HEK293 (cell line): ENCODE results near the gene DDX47.
A peak's percentile ranks its signal among the peaks of the same experiment; 100 is the strongest.

Source experiments
- BCL11A ChIP-seq: fragments of 450-650 bp; formaldehyde crosslinking; IDR thresholded peaks from 2 replicates; pipeline ENCODE4 v1.5.1; 2016; ENCODE audit warnings: low read depth, missing biosample characterization, missing genetic modification characterization
- FEZF1 ChIP-seq: fragments of 450-650 bp; formaldehyde crosslinking; IDR thresholded peaks from 2 replicates; pipeline ENCODE4 v1.5.1; 2016; ENCODE audit warnings: missing biosample characterization, missing genetic modification characterization
- KLF16 ChIP-seq: fragments of 450-650 bp; formaldehyde crosslinking; IDR thresholded peaks from 2 replicates; pipeline ENCODE4 v1.5.1; 2017; ENCODE audit warnings: missing biosample characterization, missing genetic modification characterization
- KLF8 ChIP-seq: fragments of 450-650 bp; formaldehyde crosslinking; IDR thresholded peaks from 2 replicates; pipeline ENCODE4 v1.5.1; 2016; ENCODE audit warnings: missing biosample characterization, missing genetic modification characterization
- MEIS1 ChIP-seq: sonication (generic); formaldehyde crosslinking; IDR thresholded peaks from 2 replicates; pipeline ENCODE4 v1.8.1; 2022; ENCODE audit warnings: missing genetic modification reagents, mild to moderate bottlenecking, borderline replicate concordance
- MZF1 ChIP-seq: fragments of 450-650 bp; formaldehyde crosslinking; IDR thresholded peaks from 2 replicates; pipeline ENCODE4 v1.5.1; 2017; ENCODE audit warnings: missing biosample characterization, missing genetic modification characterization, borderline replicate concordance
- OSR2 ChIP-seq: fragments of 450-650 bp; formaldehyde crosslinking; IDR thresholded peaks from 2 replicates; pipeline ENCODE4 v1.5.1; 2016; ENCODE audit warnings: missing biosample characterization, missing genetic modification characterization
- REPIN1 ChIP-seq: fragments of 450-650 bp; formaldehyde crosslinking; IDR thresholded peaks from 2 replicates; pipeline ENCODE4 v1.5.1; 2017; ENCODE audit warnings: missing biosample characterization, missing genetic modification characterization, low read depth
- SP7 ChIP-seq: fragments of 450-650 bp; formaldehyde crosslinking; IDR thresholded peaks from 2 replicates; pipeline ENCODE4 v1.5.1; 2016; ENCODE audit warnings: missing biosample characterization, missing genetic modification characterization
- ZBTB21 ChIP-seq: fragments of 450-650 bp; formaldehyde crosslinking; IDR thresholded peaks from 2 replicates; pipeline ENCODE4 v1.5.1; 2017; ENCODE audit warnings: missing biosample characterization, missing genetic modification characterization
- ZBTB48 ChIP-seq: fragments of 450-650 bp; formaldehyde crosslinking; IDR thresholded peaks from 2 replicates; pipeline ENCODE4 v1.5.1; 2016; ENCODE audit warnings: missing biosample characterization, missing genetic modification characterization
- ZNF560 ChIP-seq: fragments of 450-650 bp; formaldehyde crosslinking; IDR thresholded peaks from 2 replicates; pipeline ENCODE4 v1.5.1; 2017; ENCODE audit warnings: missing biosample characterization, missing genetic modification characterization, borderline replicate concordance
- ZNF561 ChIP-seq: fragments of 450-650 bp; IDR thresholded peaks from 2 replicates; pipeline ENCODE4 v1.5.1; 2018; ENCODE audit warnings: missing biosample characterization, missing genetic modification characterization, borderline replicate concordance
- ZNF596 ChIP-seq: fragments of 450-650 bp; IDR thresholded peaks from 2 replicates; pipeline ENCODE4 v1.5.0; 2018; ENCODE audit warnings: missing biosample characterization, mild to moderate bottlenecking, missing genetic modification characterization, moderate library complexity
- ZNF600 ChIP-seq: fragments of 450-650 bp; formaldehyde crosslinking; IDR thresholded peaks from 2 replicates; pipeline ENCODE4 v1.5.1; 2016; ENCODE audit warnings: missing biosample characterization, missing genetic modification characterization
- ZNF658 ChIP-seq: fragments of 450-650 bp; formaldehyde crosslinking; IDR thresholded peaks from 2 replicates; pipeline ENCODE4; 2016; ENCODE audit warnings: missing biosample characterization, missing genetic modification characterization
- ZXDB ChIP-seq: fragments of 450-650 bp; formaldehyde crosslinking; IDR thresholded peaks from 2 replicates; pipeline ENCODE4 v1.5.1; 2016; ENCODE audit warnings: missing biosample characterization, missing genetic modification characterization
- TF ChIP-seq, protein P1 (sequence below): fragments of 450-650 bp; formaldehyde crosslinking; IDR thresholded peaks from 2 replicates; pipeline ENCODE4 v1.5.1; 2016; ENCODE audit warnings: missing biosample characterization, missing genetic modification characterization
- TF ChIP-seq, protein P2 (sequence below): fragments of 450-650 bp; formaldehyde crosslinking; IDR thresholded peaks from 2 replicates; pipeline ENCODE4 v1.5.1; 2016; ENCODE audit warnings: missing biosample characterization, missing genetic modification characterization
- TF ChIP-seq, protein P3 (sequence below): fragments of 450-650 bp; formaldehyde crosslinking; IDR thresholded peaks from 2 replicates; pipeline ENCODE4 v1.5.1; 2016; ENCODE audit warnings: missing biosample characterization, missing genetic modification characterization
- TF ChIP-seq, protein P4 (sequence below): fragments of 450-650 bp; formaldehyde crosslinking; IDR thresholded peaks from 2 replicates; pipeline ENCODE4 v1.5.1; 2016; ENCODE audit warnings: missing biosample characterization, missing genetic modification characterization
- TF ChIP-seq, protein P5 (sequence below): fragments of 450-650 bp; formaldehyde crosslinking; IDR thresholded peaks from 2 replicates; pipeline ENCODE4 v1.5.1; 2017; ENCODE audit warnings: missing biosample characterization, missing genetic modification characterization
- TF ChIP-seq, protein P6 (sequence below): fragments of 450-650 bp; formaldehyde crosslinking; conservative IDR thresholded peaks from 2 replicates; pipeline ENCODE4 v1.5.1; 2016; ENCODE audit warnings: low read depth, missing biosample characterization, missing genetic modification characterization
- TF ChIP-seq, protein P7 (sequence below): fragments of 450-650 bp; formaldehyde crosslinking; IDR thresholded peaks from 2 replicates; pipeline ENCODE4 v1.5.1; 2016; ENCODE audit warnings: missing biosample characterization, missing genetic modification characterization

DDX47 gene

DNA sequence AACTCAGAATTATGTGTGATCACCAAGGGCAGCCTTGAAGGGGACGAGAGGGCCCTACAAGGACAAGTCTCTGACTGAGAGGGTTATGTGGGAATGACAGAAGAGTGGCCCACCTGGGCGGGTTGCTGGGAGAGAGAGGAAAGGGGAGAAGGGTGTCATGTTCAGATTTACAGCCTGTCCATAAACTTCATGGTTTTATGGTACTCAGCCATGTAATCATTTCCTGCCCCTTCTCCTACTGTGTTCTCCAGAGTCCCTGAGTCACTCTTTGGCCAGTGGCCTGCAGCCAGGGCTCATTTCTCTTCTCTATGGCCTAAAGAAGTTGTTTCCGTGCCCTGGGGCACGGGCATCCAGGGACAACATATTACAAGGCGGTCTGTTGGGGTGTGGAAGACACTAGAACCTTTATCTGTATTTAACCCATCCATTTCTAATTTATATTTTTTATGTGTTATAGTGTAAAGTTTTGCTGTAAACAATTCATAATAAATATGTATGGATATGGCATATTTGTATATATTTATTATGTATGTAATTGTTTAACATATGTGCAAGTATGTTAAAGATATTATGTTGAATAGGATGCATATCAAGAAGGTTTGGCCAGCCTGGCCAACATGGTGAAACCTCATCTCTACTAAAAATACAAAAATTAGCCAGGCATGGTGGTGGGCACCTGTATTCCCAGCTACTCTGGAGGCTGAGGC is 26.9 kb downstream of the DDX47 start (continued):
- TF ChIP-seq OSR2 (tag by site-specific recombination) (peak; percentile 100), ZNF560 (tag by site-specific recombination) (no peak), KLF16 (tag by site-specific recombination) (peak; percentile 81), FEZF1 (tag by site-specific recombination) (peak; percentile 93), BCL11A (tag by site-specific recombination) (peak; percentile 82; the same call in 1 of the 2 replicates), ZBTB48 (tag by site-specific recombination) (peak; percentile 90), ZNF561 (tag by site-specific recombination) (peak; percentile 83), KLF8 (peak; percentile 74; the same call in 1 of the 2 replicates), REPIN1 (tag by site-specific recombination) (no peak), ZNF596 (tag by site-specific recombination) (peak; percentile 75; the same call in 1 of the 2 replicates), MEIS1 (CRISPR knock-in tag) (peak; percentile 76; the same call in 1 of the 2 replicates), MZF1 (tag by site-specific recombination) (peak; percentile 87; the same call in 1 of the 2 replicates), ZNF658 (tag by site-specific recombination) (no peak), ZBTB21 (tag by site-specific recombination) (peak; percentile 70; the same call in 1 of the 2 replicates), ZXDB (peak; percentile 99), ZNF600 (tag by site-specific recombination) (peak; percentile 48; the same call in 1 of the 2 replicates), SP7 (tag by site-specific recombination) (peak; percentile 99)
- TF ChIP-seq, protein P1, sequence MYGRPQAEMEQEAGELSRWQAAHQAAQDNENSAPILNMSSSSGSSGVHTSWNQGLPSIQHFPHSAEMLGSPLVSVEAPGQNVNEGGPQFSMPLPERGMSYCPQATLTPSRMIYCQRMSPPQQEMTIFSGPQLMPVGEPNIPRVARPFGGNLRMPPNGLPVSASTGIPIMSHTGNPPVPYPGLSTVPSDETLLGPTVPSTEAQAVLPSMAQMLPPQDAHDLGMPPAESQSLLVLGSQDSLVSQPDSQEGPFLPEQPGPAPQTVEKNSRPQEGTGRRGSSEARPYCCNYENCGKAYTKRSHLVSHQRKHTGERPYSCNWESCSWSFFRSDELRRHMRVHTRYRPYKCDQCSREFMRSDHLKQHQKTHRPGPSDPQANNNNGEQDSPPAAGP, result peak; percentile 97
- TF ChIP-seq, protein P2, sequence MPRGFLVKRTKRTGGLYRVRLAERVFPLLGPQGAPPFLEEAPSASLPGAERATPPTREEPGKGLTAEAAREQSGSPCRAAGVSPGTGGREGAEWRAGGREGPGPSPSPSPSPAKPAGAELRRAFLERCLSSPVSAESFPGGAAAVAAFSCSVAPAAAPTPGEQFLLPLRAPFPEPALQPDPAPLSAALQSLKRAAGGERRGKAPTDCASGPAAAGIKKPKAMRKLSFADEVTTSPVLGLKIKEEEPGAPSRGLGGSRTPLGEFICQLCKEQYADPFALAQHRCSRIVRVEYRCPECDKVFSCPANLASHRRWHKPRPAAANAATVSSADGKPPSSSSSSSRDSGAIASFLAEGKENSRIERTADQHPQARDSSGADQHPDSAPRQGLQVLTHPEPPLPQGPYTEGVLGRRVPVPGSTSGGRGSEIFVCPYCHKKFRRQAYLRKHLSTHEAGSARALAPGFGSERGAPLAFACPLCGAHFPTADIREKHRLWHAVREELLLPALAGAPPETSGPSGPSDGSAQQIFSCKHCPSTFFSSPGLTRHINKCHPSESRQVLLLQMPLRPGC (tag by site-specific recombination), result peak; percentile 94
- TF ChIP-seq, protein P3, sequence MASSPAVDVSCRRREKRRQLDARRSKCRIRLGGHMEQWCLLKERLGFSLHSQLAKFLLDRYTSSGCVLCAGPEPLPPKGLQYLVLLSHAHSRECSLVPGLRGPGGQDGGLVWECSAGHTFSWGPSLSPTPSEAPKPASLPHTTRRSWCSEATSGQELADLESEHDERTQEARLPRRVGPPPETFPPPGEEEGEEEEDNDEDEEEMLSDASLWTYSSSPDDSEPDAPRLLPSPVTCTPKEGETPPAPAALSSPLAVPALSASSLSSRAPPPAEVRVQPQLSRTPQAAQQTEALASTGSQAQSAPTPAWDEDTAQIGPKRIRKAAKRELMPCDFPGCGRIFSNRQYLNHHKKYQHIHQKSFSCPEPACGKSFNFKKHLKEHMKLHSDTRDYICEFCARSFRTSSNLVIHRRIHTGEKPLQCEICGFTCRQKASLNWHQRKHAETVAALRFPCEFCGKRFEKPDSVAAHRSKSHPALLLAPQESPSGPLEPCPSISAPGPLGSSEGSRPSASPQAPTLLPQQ, result peak; percentile 86
- TF ChIP-seq, protein P4, sequence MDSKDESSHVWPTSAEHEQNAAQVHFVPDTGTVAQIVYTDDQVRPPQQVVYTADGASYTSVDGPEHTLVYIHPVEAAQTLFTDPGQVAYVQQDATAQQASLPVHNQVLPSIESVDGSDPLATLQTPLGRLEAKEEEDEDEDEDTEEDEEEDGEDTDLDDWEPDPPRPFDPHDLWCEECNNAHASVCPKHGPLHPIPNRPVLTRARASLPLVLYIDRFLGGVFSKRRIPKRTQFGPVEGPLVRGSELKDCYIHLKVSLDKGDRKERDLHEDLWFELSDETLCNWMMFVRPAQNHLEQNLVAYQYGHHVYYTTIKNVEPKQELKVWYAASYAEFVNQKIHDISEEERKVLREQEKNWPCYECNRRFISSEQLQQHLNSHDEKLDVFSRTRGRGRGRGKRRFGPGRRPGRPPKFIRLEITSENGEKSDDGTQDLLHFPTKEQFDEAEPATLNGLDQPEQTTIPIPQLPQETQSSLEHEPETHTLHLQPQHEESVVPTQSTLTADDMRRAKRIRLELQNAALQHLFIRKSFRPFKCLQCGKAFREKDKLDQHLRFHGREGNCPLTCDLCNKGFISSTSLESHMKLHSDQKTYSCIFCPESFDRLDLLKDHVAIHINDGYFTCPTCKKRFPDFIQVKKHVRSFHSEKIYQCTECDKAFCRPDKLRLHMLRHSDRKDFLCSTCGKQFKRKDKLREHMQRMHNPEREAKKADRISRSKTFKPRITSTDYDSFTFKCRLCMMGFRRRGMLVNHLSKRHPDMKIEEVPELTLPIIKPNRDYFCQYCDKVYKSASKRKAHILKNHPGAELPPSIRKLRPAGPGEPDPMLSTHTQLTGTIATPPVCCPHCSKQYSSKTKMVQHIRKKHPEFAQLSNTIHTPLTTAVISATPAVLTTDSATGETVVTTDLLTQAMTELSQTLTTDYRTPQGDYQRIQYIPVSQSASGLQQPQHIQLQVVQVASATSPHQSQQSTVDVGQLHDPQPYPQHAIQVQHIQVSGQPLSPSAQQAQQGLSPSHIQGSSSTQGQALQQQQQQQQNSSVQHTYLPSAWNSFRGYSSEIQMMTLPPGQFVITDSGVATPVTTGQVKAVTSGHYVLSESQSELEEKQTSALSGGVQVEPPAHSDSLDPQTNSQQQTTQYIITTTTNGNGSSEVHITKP, result peak; percentile 63
- TF ChIP-seq, protein P5, sequence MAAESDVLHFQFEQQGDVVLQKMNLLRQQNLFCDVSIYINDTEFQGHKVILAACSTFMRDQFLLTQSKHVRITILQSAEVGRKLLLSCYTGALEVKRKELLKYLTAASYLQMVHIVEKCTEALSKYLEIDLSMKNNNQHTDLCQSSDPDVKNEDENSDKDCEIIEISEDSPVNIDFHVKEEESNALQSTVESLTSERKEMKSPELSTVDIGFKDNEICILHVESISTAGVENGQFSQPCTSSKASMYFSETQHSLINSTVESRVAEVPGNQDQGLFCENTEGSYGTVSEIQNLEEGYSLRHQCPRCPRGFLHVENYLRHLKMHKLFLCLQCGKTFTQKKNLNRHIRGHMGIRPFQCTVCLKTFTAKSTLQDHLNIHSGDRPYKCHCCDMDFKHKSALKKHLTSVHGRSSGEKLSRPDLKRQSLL (tag by site-specific recombination), result peak; percentile 66
- TF ChIP-seq, protein P6, sequence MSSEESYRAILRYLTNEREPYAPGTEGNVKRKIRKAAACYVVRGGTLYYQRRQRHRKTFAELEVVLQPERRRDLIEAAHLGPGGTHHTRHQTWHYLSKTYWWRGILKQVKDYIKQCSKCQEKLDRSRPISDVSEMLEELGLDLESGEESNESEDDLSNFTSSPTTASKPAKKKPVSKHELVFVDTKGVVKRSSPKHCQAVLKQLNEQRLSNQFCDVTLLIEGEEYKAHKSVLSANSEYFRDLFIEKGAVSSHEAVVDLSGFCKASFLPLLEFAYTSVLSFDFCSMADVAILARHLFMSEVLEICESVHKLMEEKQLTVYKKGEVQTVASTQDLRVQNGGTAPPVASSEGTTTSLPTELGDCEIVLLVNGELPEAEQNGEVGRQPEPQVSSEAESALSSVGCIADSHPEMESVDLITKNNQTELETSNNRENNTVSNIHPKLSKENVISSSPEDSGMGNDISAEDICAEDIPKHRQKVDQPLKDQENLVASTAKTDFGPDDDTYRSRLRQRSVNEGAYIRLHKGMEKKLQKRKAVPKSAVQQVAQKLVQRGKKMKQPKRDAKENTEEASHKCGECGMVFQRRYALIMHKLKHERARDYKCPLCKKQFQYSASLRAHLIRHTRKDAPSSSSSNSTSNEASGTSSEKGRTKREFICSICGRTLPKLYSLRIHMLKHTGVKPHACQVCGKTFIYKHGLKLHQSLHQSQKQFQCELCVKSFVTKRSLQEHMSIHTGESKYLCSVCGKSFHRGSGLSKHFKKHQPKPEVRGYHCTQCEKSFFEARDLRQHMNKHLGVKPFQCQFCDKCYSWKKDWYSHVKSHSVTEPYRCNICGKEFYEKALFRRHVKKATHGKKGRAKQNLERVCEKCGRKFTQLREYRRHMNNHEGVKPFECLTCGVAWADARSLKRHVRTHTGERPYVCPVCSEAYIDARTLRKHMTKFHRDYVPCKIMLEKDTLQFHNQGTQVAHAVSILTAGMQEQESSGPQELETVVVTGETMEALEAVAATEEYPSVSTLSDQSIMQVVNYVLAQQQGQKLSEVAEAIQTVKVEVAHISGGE (tag by site-specific recombination), result 0 out of 2 replicates have a peak, but pooled peaks have one; percentile 24
- TF ChIP-seq, protein P7, sequence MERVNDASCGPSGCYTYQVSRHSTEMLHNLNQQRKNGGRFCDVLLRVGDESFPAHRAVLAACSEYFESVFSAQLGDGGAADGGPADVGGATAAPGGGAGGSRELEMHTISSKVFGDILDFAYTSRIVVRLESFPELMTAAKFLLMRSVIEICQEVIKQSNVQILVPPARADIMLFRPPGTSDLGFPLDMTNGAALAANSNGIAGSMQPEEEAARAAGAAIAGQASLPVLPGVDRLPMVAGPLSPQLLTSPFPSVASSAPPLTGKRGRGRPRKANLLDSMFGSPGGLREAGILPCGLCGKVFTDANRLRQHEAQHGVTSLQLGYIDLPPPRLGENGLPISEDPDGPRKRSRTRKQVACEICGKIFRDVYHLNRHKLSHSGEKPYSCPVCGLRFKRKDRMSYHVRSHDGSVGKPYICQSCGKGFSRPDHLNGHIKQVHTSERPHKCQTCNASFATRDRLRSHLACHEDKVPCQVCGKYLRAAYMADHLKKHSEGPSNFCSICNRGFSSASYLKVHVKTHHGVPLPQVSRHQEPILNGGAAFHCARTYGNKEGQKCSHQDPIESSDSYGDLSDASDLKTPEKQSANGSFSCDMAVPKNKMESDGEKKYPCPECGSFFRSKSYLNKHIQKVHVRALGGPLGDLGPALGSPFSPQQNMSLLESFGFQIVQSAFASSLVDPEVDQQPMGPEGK (tag by site-specific recombination), result peak; percentile 87
